OCI-LY7 (cell line): ENCODE results near the gene RNFT2. TPM values are rescaled to one million over a fixed set of nuclear protein-coding genes. Genes with fewer than 3 reads are reported as not detected.

ENCODE experiments used
- BruUV-seq: library from RNA; stranded (reverse); fragments of 400-500 nt; replicated peaks from 2 replicates; lab custom pipeline; 2021; lab: Mats Ljungman, UMichigan
- CTCF ChIA-PET: fragments of 300-600 bp; sonication (Branson Sonifier 250); formaldehyde crosslinking; loops from one replicate; lab custom pipeline; 2022; ENCODE audit warnings: antibody characterized with exemption; ENCODE audit not compliant: unreplicated experiment; lab: Charles Lee
- POLR2A ChIA-PET: fragments of 300-600 bp; sonication (Branson Sonifier 250); formaldehyde crosslinking; loops from one replicate; lab custom pipeline; 2022; ENCODE audit warnings: antibody characterized with exemption; lab: Charles Lee
- DNase-seq: peaks from one replicate; pipeline ENCODE4 v3.0.0-alpha.2; 2015; ENCODE audit warnings: low spot score
- H2AFZ ChIP-seq: fragments of 200-600 bp; sonication (generic), shearing (Covaris generic); 2 replicates; pipeline ENCODE4 v1.6.1; 2014; ENCODE audit warnings: mild to moderate bottlenecking, antibody characterized with exemption, low read length, moderate library complexity
- H3K27ac ChIP-seq: fragments of 200-600 bp; sonication (generic); 2 replicates; pipeline ENCODE4 v1.5.1; 2014; ENCODE audit warnings: mixed run types, low read depth, mild to moderate bottlenecking, moderate library complexity, low read length, inconsistent platforms; ENCODE audit not compliant: poor library complexity, severe bottlenecking
- H3K36me3 ChIP-seq: fragments of 200-600 bp; sonication (generic); 2 replicates; pipeline ENCODE4 v1.6.1; 2014; ENCODE audit warnings: mild to moderate bottlenecking, antibody characterized with exemption, low read length, moderate library complexity, mixed read lengths; ENCODE audit not compliant: insufficient read depth
- H3K4me1 ChIP-seq: fragments of 200-600 bp; sonication (generic); 2 replicates; pipeline ENCODE4 v1.5.1; 2014; ENCODE audit warnings: mild to moderate bottlenecking, low read length; ENCODE audit not compliant: insufficient read depth, poor library complexity, severe bottlenecking
- H3K4me2 ChIP-seq: fragments of 200-600 bp; sonication (generic); 2 replicates; pipeline ENCODE4 v1.6.1; 2014; ENCODE audit warnings: mild to moderate bottlenecking, low read length
- H3K4me3 ChIP-seq: fragments of 200-600 bp; sonication (generic); 2 replicates; pipeline ENCODE4 v1.5.1; 2014; ENCODE audit warnings: mild to moderate bottlenecking, low read depth, low read length; ENCODE audit not compliant: poor library complexity, severe bottlenecking
- H3K79me2 ChIP-seq: fragments of 200-600 bp; sonication (generic); 2 replicates; pipeline ENCODE4 v1.6.1; 2016; ENCODE audit warnings: low read depth, mild to moderate bottlenecking, low read length, moderate library complexity, mixed read lengths; ENCODE audit not compliant: insufficient read depth
- H3K9me2 ChIP-seq: fragments of 200-600 bp; sonication (generic); 2 replicates; pipeline ENCODE4 v1.6.1; 2016; ENCODE audit warnings: mild to moderate bottlenecking, low read length, mixed read lengths; ENCODE audit not compliant: insufficient read depth
- H3K9me3 ChIP-seq: fragments of 200-600 bp; sonication (generic); 2 replicates; pipeline ENCODE4 v1.6.1; 2014; ENCODE audit warnings: mild to moderate bottlenecking, mixed run types, low read length, mixed read lengths
- H4K20me1 ChIP-seq: fragments of 200-600 bp; sonication (generic); 2 replicates; pipeline ENCODE4 v1.6.1; 2014; ENCODE audit warnings: mild to moderate bottlenecking, antibody characterized with exemption, low read length, moderate library complexity, mixed read lengths; ENCODE audit not compliant: insufficient read depth
- CTCF ChIP-seq: fragments of 200-600 bp; sonication (generic); conservative IDR thresholded peaks from 2 replicates; pipeline ENCODE4 v1.5.1; 2014; ENCODE audit warnings: mild to moderate bottlenecking, antibody characterized with exemption, low read length, moderate library complexity, mixed read lengths
- EZH2phosphoT487 ChIP-seq: fragments of 200-600 bp; sonication (generic); IDR thresholded peaks from 2 replicates; pipeline ENCODE4 v1.6.1; 2018; ENCODE audit warnings: low read depth, borderline replicate concordance, mild to moderate bottlenecking, mixed run types, antibody characterized with exemption, low read length, moderate library complexity, mixed read lengths
- intact Hi-C: fragments of 100-400 bp; cut with micrococcal nuclease; formaldehyde crosslinking; loops from one replicate; pipeline ENCODE4 v1.10.0; 2022; ENCODE audit not compliant: unreplicated experiment
- total RNA-seq, 2 experiments: library from RNA; depleted of rRNA in 1 of 2; stranded (reverse); fragments of >200 nt in 1 of 2; shearing (Covaris generic) in 1 of 2; gene quantifications; 2 replicates each; pipeline ENCODE4 v1.2.3, GENCODE V29; 2014 to 2022

Gene RNFT2
- total RNA-seq, 2 experiments from 2014 or later = 40.2 to 62.2 TPM

- peaks cover 56% of the 10 kb centered on the region for H3K4me1 ChIP-seq
- no peak for DNase-seq
- no peaks in the 10 kb centered on the region for H4K20me1 ChIP-seq
- POLR2A ChIA-PET = interaction anchor here (0.9 to 2.2 kb wide), 3 partner anchors 8 to 29 kb away, joined by 3 to 4 read pairs (median 3); no protein-coding TSS in a partner anchor
- no peaks in the 10 kb centered on the region for H3K9me2 ChIP-seq
- no TSS peak for BruUV-seq
- H3K4me3 ChIP-seq = no peak overlapping the region
- H2AFZ ChIP-seq = no peak overlapping the region
- no peaks in the 10 kb centered on the region for H3K79me2 ChIP-seq
- H3K9me3 ChIP-seq = no peaks in the 10 kb centered on the region
- H3K4me2 ChIP-seq = no peak overlapping the region
- H3K36me3 ChIP-seq = no peaks in the 10 kb centered on the region
- intact Hi-C loops = no loop called here
- H3K27ac ChIP-seq = no peak overlapping the region
- CTCF ChIA-PET = no interaction called here
- TF ChIP-seq EZH2phosphoT487 (no peak), CTCF (no peak)
Measured at GRCh38 chr12:116855744-116856470, 117.8 kb downstream of the RNFT2 start.

- H4K20me1 ChIP-seq = no peaks in the 10 kb centered on the region
- DNase-seq = no peak
- intact Hi-C loops = no loop called here
- no peak overlapping the region for H2AFZ ChIP-seq
- no peaks in the 10 kb centered on the region for H3K9me3 ChIP-seq
- H3K9me2 ChIP-seq = no peaks in the 10 kb centered on the region
- H3K79me2 ChIP-seq = no peaks in the 10 kb centered on the region
- ChIA-PET CTCF (no interaction called here), POLR2A (interaction anchor here (0.5 to 3.3 kb wide), 5 partner anchors 9 to 91 kb away, joined by 3 to 15 read pairs (median 3); no protein-coding TSS in a partner anchor)
- peak overlapping the region; percentile 91 for H3K27ac ChIP-seq
- H3K4me2 ChIP-seq = peak overlapping the region; percentile 73; the same call in 1 of the 2 replicates
- no peak overlapping the region for H3K4me3 ChIP-seq
- peaks cover 63% of the 10 kb centered on the region for H3K4me1 ChIP-seq
- H3K36me3 ChIP-seq = no peaks in the 10 kb centered on the region
- TF ChIP-seq CTCF (no peak), EZH2phosphoT487 (no peak)
- BruUV-seq = no TSS peak
Measured at GRCh38 chr12:116856729-116857128, 118.6 kb downstream of the RNFT2 start.

- peaks cover 78% of the 10 kb centered on the region for H3K4me1 ChIP-seq
- H3K9me2 ChIP-seq = no peaks in the 10 kb centered on the region
- no peaks in the 10 kb centered on the region for H3K79me2 ChIP-seq
- ChIA-PET POLR2A (interaction anchor here (0.6 to 3.3 kb wide), 4 partner anchors 14 to 153 kb away, joined by 4 to 15 read pairs (median 5); no protein-coding TSS in a partner anchor), CTCF (interaction anchor here (0.5 to 1.9 kb wide), 3 partner anchors 9 to 156 kb away, joined by 3 to 6 read pairs (median 3); no protein-coding TSS in a partner anchor)
- H3K36me3 ChIP-seq = no peaks in the 10 kb centered on the region
- TF ChIP-seq CTCF (no peak), EZH2phosphoT487 (no peak)
- H3K4me2 ChIP-seq = peak overlapping the region; percentile 73
- H3K9me3 ChIP-seq = no peaks in the 10 kb centered on the region
- no TSS peak for BruUV-seq
- intact Hi-C loops = no loop called here
- H2AFZ ChIP-seq = no peak overlapping the region; the same call in 1 of the 2 replicates
- no peaks in the 10 kb centered on the region for H4K20me1 ChIP-seq
- H3K4me3 ChIP-seq = peak overlapping the region; percentile 54
- peak; percentile 44 for DNase-seq
- H3K27ac ChIP-seq = peak overlapping the region; percentile 91
Measured at GRCh38 chr12:116859079-116859478, 121.0 kb downstream of the RNFT2 start.
